Measurements from ENCODE around the gene SND1. TPM values are rescaled to one million over a fixed set of nuclear protein-coding genes. Genes with fewer than 3 reads are reported as not detected.

The SND1 gene
- total RNA-seq (2012; rRNA removed) (246 and 294 TPM in 2 replicates), polyA plus RNA-seq (2012; rRNA removed) (154 TPM in 2 replicates), Bru-seq, nascent RNA (percentile 95 among the genes with signal in this experiment), BruChase-seq, experiment 1, labeled RNA remaining after a 6-hour chase (percentile 76 among the genes with signal in this experiment), BruChase-seq, experiment 2, labeled RNA remaining after a 2-hour chase (percentile 86 among the genes with signal in this experiment)
- polyA plus RNA-seq (2012; cell fraction: cytosol; rRNA removed) = 162 and 171 TPM in 2 replicates
- 107 and 113 TPM in 2 replicates for polyA plus RNA-seq (2012; cell fraction: nucleus; rRNA removed; ENCODE audit: low replicate concordance)
- long read RNA-seq, transcript SND1-201 (24 exons, 3,476 nt) = major isoform, 188 of 386 reads
- long read RNA-seq, partial matches to known transcripts = 171 of 386 reads
- long read RNA-seq, other reads (novel, unspliced or antisense) = 26 of 386 reads

DNA sequence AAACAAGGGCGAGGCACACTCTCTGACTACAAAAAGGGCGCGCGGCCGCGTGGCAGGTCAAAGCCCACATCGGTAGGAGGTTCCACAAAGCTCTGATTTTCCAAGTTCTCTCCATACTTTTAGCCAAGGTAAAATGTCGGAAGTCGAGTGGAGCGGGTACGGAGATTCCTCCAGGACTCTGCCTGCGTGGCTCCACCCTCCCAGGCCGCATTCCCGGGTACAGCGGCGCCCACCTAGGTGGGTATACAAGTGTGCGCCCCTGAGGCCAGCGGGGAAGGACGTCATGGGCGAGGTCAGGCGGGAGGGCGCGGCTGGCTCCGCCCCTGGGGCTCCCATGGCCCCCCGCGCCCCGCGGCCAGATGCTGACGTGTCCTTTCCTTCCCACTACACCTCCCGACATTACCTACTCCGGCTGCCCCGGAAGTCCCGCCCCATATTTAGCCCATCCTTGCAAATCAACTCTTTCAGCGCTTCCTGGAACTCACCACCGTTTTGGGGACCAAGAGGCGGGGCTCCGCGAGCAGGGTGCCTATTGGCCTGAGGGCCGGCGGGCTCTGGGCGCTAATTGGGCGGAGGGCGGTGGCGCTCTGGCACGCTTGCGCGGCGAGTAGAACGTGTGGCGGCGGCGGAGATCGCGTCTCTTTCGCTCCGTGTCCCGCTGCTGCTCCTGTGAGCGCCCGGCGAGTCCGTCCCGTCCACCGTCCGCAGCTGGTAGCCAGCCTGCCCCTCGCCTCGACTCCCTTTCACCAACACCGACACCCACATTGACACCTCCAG lies at the start of gene SND1:
SND1 (plus strand) TSS at position 639 of the 777 bp plus-strand sequence. CDS start 180 bp downstream, outside the sequence.
- WGBS, 2 experiments (ENCODE audit: extremely low coverage in 2 of 2, insufficient read length in 1 of 2) = 0% methylated on average over 3 of the region's 67 CpGs; no CpG with 5 or more reads in 1 of the 2 experiments
- H3K4me2 ChIP-seq (ENCODE audit: low read depth, low read length) = peak within 1 kb of the TSS; percentile 95
- dilution Hi-C loops (cut with HindIII; ENCODE audit: low sequenced_read_pairs, unreplicated experiment) = no loop called here
- peak within 1 kb of the TSS; percentile 79 for H2BK5ac ChIP-seq (ENCODE audit: low read depth, low read length, poor library complexity, severe bottlenecking)
- peak within 1 kb of the TSS; percentile 98 for H2AK5ac ChIP-seq (ENCODE audit: low read depth, low read length)
- ATAC-seq (ENCODE audit: low read depth) (peak; percentile 96), DNase-seq (peak; percentile 99)
- H4K91ac ChIP-seq (ENCODE audit: insufficient read depth, low read depth, low read length) = peak within 1 kb of the TSS; percentile 96
- POLR2A ChIA-PET (ENCODE audit: unreplicated experiment) = no interaction called here
- H3K23ac ChIP-seq (ENCODE audit: low read depth, low read length) = peak within 1 kb of the TSS; percentile 97
- peak within 1 kb of the TSS; percentile 97 for H2AFZ ChIP-seq (replicated peaks; ENCODE audit: low read length, poor library complexity)
- peaks cover 13 to 52% of the 10 kb centered on the region in 2 experiments; a peak in 3 of 4 replicates for H3K79me1 ChIP-seq (ENCODE audit: low read depth in 1 of 2, low read length in 2 of 2)
- peak within 1 kb of the TSS; percentile 36; the same call in 1 of the 2 replicates for H2BK20ac ChIP-seq (ENCODE audit: low read depth, low read length)
- BruUV-seq (replicated peaks) = no TSS peak
- peaks cover 47% of the 10 kb centered on the region for H4K20me1 ChIP-seq (ENCODE audit: insufficient read depth, low read length)
- H3K9me1 ChIP-seq (ENCODE audit: insufficient read depth, low read length) = peaks cover 21% of the 10 kb centered on the region; the same call in 1 of the 2 replicates
- peak within 1 kb of the TSS; percentile 97 for H3K14ac ChIP-seq (replicated peaks; ENCODE audit: low read depth, low read length)
- H3K4me1 ChIP-seq (ENCODE audit: control insufficient read depth, insufficient read depth, low read length) = peaks cover 8% of the 10 kb centered on the region
- peak within 1 kb of the TSS; percentile 60 for H2BK120ac ChIP-seq (ENCODE audit: low read depth, low read length)
- peak within 1 kb of the TSS; percentile 93 for H3K56ac ChIP-seq (ENCODE audit: extremely low read depth, insufficient read depth, low read length)
- H3K4ac ChIP-seq (ENCODE audit: low read depth, low read length) = peak within 1 kb of the TSS; percentile 98
- H3K27ac ChIP-seq (ENCODE audit: insufficient read depth, low read length) = peak within 1 kb of the TSS; percentile 91
- peak within 1 kb of the TSS; percentile 53 for H3K18ac ChIP-seq (ENCODE audit: low read depth, low read length)
- CTCF ChIA-PET = no interaction called here
- H2AK9ac ChIP-seq (replicated peaks; ENCODE audit: low read depth, low read length, poor library complexity) = peak within 1 kb of the TSS; percentile 98
- 0 out of 2 replicates have a peak, but pooled peaks have one; percentile 9 for TF ChIP-seq CEBPB (IDR thresholded peaks at IDR 0.05; ENCODE audit: low read depth, low read length)
- peak; percentile 90 for TF ChIP-seq POLR2A (IDR thresholded peaks at IDR 0.05; ENCODE audit: low read depth, low read length)
- TF ChIP-seq, protein P1, sequence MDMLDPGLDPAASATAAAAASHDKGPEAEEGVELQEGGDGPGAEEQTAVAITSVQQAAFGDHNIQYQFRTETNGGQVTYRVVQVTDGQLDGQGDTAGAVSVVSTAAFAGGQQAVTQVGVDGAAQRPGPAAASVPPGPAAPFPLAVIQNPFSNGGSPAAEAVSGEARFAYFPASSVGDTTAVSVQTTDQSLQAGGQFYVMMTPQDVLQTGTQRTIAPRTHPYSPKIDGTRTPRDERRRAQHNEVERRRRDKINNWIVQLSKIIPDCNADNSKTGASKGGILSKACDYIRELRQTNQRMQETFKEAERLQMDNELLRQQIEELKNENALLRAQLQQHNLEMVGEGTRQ (IDR thresholded peaks at IDR 0.05; ENCODE audit: low read depth, low read length) = no peak
- peak; percentile 89; the same call in 1 of the 2 replicates for TF ChIP-seq MXI1 (IDR thresholded peaks at IDR 0.05; ENCODE audit: borderline replicate concordance, low read depth, low read length)
- TF ChIP-seq SMC3 (IDR thresholded peaks at IDR 0.05; ENCODE audit: low read depth, low read length) = no peak
- TF ChIP-seq, protein P2, sequence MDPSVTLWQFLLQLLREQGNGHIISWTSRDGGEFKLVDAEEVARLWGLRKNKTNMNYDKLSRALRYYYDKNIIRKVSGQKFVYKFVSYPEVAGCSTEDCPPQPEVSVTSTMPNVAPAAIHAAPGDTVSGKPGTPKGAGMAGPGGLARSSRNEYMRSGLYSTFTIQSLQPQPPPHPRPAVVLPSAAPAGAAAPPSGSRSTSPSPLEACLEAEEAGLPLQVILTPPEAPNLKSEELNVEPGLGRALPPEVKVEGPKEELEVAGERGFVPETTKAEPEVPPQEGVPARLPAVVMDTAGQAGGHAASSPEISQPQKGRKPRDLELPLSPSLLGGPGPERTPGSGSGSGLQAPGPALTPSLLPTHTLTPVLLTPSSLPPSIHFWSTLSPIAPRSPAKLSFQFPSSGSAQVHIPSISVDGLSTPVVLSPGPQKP (IDR thresholded peaks at IDR 0.05; ENCODE audit: borderline replicate concordance, low read depth, low read length) = peak; percentile 87
- TF ChIP-seq BHLHE40 (IDR thresholded peaks at IDR 0.05; ENCODE audit: low read depth, low read length) = peak; percentile 72; the same call in 1 of the 2 replicates
- peak; percentile 81; the same call in 1 of the 2 replicates for TF ChIP-seq MAZ (IDR thresholded peaks at IDR 0.05; ENCODE audit: borderline replicate concordance, low read depth, low read length)
- no peak for TF ChIP-seq RFX5 (IDR thresholded peaks at IDR 0.05; ENCODE audit: low read depth, low read length)
- peak; percentile 51; the same call in 1 of the 2 replicates for TF ChIP-seq MAFK (IDR thresholded peaks at IDR 0.05; ENCODE audit: low read depth, low read length)
- peak within 1 kb of the TSS; percentile 91 for H3K4me3 ChIP-seq (ENCODE audit: insufficient read depth, low read depth, low read length)
- peak within 1 kb of the TSS; percentile 92 for H3K9ac ChIP-seq (ENCODE audit: low read depth, low read length)
- H4K8ac ChIP-seq (ENCODE audit: low read depth in 2 of 2, low read length in 2 of 2) = peak within 1 kb of the TSS; percentile 99 to 100
- intact Hi-C loops (cut with micrococcal nuclease) = loop anchor here (1.0 to 2.0 kb wide), 2 partner anchors 11 to 67 kb away; partner anchors contain the start of gene GCC1
- peak within 1 kb of the TSS; percentile 91 for H4K5ac ChIP-seq (ENCODE audit: low read depth, low read length)
- H2BK15ac ChIP-seq (ENCODE audit: low read depth, low read length) = peak within 1 kb of the TSS; percentile 49; the same call in 2 of the 3 replicates
- in situ Hi-C loops (cut with MboI; ENCODE audit: low sequenced_read_pairs) = no loop called here
- peaks cover 2% of the 10 kb centered on the region; the same call in 1 of the 2 replicates for H3K36me3 ChIP-seq (ENCODE audit: control insufficient read depth, insufficient read depth, low read length)
- H3K27me3 ChIP-seq (ENCODE audit: control insufficient read depth, insufficient read depth, low read length) = no peaks in the 10 kb centered on the region
- H3K9me3 ChIP-seq (ENCODE audit: control insufficient read depth, insufficient read depth, low read length) = no peaks in the 10 kb centered on the region
